HCT116 (cell line): ENCODE results near the gene ENO2.

Experiments used
- ATF3 ChIP-seq: IDR thresholded peaks from 2 replicates; pipeline ENCODE4 v1.6.1; 2012
- CTCF ChIP-seq, 3 experiments: fragments of 200-600 bp in 1 of 3; sonication (generic) in 1 of 3; IDR thresholded peaks in 2 of 3; conservative IDR thresholded peaks in 1 of 3; 2 replicates each; pipeline ENCODE4 v1.5.1; 2012 to 2017; ENCODE audit warnings: low read depth in 2 of 3, low read length in 2 of 3, antibody characterized with exemption in 1 of 3, borderline replicate concordance in 1 of 3, control low read depth in 1 of 3, mild to moderate bottlenecking in 1 of 3, mixed read lengths in 1 of 3, mixed run types in 1 of 3, moderate library complexity in 1 of 3; ENCODE audit not compliant: insufficient read depth in 1 of 3
- JUND ChIP-seq: IDR thresholded peaks from 2 replicates; pipeline ENCODE4 v1.6.1; 2012
- MAX ChIP-seq: IDR thresholded peaks from 2 replicates; pipeline ENCODE4 v1.6.1; 2012
- POLR2A ChIP-seq: IDR thresholded peaks from 2 replicates; pipeline ENCODE4 v1.7.0; 2011; ENCODE audit warnings: borderline replicate concordance; ENCODE audit not compliant: insufficient read depth, insufficient read length; ENCODE audit errors: extremely low read depth
- POLR2AphosphoS5 ChIP-seq: IDR thresholded peaks from 2 replicates; pipeline ENCODE4 v1.6.1; 2011; ENCODE audit warnings: mild to moderate bottlenecking, low read depth, low read length, moderate library complexity
- RAD21 ChIP-seq: IDR thresholded peaks from 2 replicates; pipeline ENCODE4 v1.6.1; 2012; ENCODE audit warnings: low read depth, mild to moderate bottlenecking
- REST ChIP-seq: IDR thresholded peaks from 2 replicates; pipeline ENCODE4 v1.6.1; 2012; ENCODE audit warnings: low read depth
- SP1 ChIP-seq: IDR thresholded peaks from 2 replicates; pipeline ENCODE4 v1.6.1; 2012; ENCODE audit warnings: low read depth
- TCF7L2 ChIP-seq: IDR thresholded peaks from 2 replicates; pipeline ENCODE4 v1.7.0; 2011; ENCODE audit warnings: borderline replicate concordance, inconsistent platforms; ENCODE audit not compliant: insufficient read depth, insufficient read length; ENCODE audit errors: extremely low read depth
- ZFX ChIP-seq: fragments of 450-650 bp; IDR thresholded peaks from 2 replicates; pipeline ENCODE4 v1.6.1; 2017

GRCh38 chr12:6954316-6955107, 40.1 kb downstream of the ENO2 start:
- no peak for TF ChIP-seq CTCF (IDR thresholded peaks at IDR 0.05 in 2 of 3, conservative IDR thresholded peaks at IDR 0.05 in 1 of 3; ENCODE audit: borderline replicate concordance in 1 of 3, insufficient read depth in 1 of 3, low read depth in 2 of 3, low read length in 2 of 3)
- TF ChIP-seq TCF7L2, result no peak
- no peak for TF ChIP-seq REST
- no peak for TF ChIP-seq MAX
- no peak for TF ChIP-seq SP1
- TF ChIP-seq JUND, result no peak
- no peak for TF ChIP-seq POLR2A
- TF ChIP-seq ATF3, result no peak
- TF ChIP-seq POLR2AphosphoS5, result no peak
- no peak for TF ChIP-seq ZFX
- TF ChIP-seq RAD21, result no peak
